HG03520 (cell line): Measurements from ENCODE around the gene SH3D19.
"Not testable (repeated sequence)": the region's sequence is repeated elsewhere in the genome, so short reads cannot be mapped to it uniquely, and the experiment has no call there.

Experiments used
- ATAC-seq: cut with Tn5 transposase; IDR thresholded peaks from one replicate; pipeline ENCODE4 v1.9.1; 2021; ENCODE audit warnings: mild to moderate bottlenecking, moderate library complexity; ENCODE audit not compliant: unreplicated experiment

SH3D19 gene

GRCh38 chr4:151284534-151285245, 40.7 kb downstream of the SH3D19 start:
- ATAC-seq, result no peak

GRCh38 chr4:151276787-151277562, 48.4 kb downstream of the SH3D19 start, which contains the start of gene PRSS48:
PRSS48 (plus strand) TSS chr4:151277161; CDS start chr4:151277173, 12 bp downstream.
- peak; percentile 64 for ATAC-seq

- ATAC-seq, result not testable (repeated sequence)
Measured at GRCh38 chr4:151268905-151269304, 56.5 kb downstream of the SH3D19 start.

GRCh38 chr4:151267822-151268535, 57.4 kb downstream of the SH3D19 start:
- ATAC-seq, result no peak

GRCh38 chr4:151267104-151267503, 58.3 kb downstream of the SH3D19 start:
- no peak for ATAC-seq

- no peak for ATAC-seq
Measured at GRCh38 chr4:151266497-151266896, 58.9 kb downstream of the SH3D19 start.

- no peak for ATAC-seq
Measured at GRCh38 chr4:151263455-151263854, 62.0 kb downstream of the SH3D19 start.

- no peak for ATAC-seq
Measured at GRCh38 chr4:151260526-151260925, 64.9 kb downstream of the SH3D19 start.

- no peak for ATAC-seq
Measured at GRCh38 chr4:151259752-151260151, 65.7 kb downstream of the SH3D19 start.

- no peak for ATAC-seq
Measured at GRCh38 chr4:151257704-151258103, 67.7 kb downstream of the SH3D19 start.

- ATAC-seq, result no peak
Measured at GRCh38 chr4:151256134-151256533, 69.3 kb downstream of the SH3D19 start.

- not testable (repeated sequence) for ATAC-seq
Measured at GRCh38 chr4:151255680-151256079, 69.7 kb downstream of the SH3D19 start.

GRCh38 chr4:151255226-151255625, 70.2 kb downstream of the SH3D19 start:
- not testable (repeated sequence) for ATAC-seq

GRCh38 chr4:151251603-151252304, 73.7 kb downstream of the SH3D19 start:
- no peak for ATAC-seq

GRCh38 chr4:151250706-151251105, 74.7 kb downstream of the SH3D19 start:
- no peak for ATAC-seq

GRCh38 chr4:151248519-151248918, 76.9 kb downstream of the SH3D19 start:
- no peak for ATAC-seq

GRCh38 chr4:151247395-151247794, 78.0 kb downstream of the SH3D19 start:
- no peak for ATAC-seq

- ATAC-seq, result no peak
Measured at GRCh38 chr4:151246742-151247141, 78.7 kb downstream of the SH3D19 start.

- no peak for ATAC-seq
Measured at GRCh38 chr4:151242305-151242704, 83.1 kb downstream of the SH3D19 start.

GRCh38 chr4:151239608-151240007, 85.8 kb downstream of the SH3D19 start:
- no peak for ATAC-seq

GRCh38 chr4:151238477-151238876, 86.9 kb downstream of the SH3D19 start:
- ATAC-seq, result no peak
